D721Med (cell line): Measurements from ENCODE around the gene ULK4.
A peak's percentile ranks its signal among the peaks of the same experiment; 100 is the strongest.
"Not testable (repeated sequence)": the region's sequence is repeated elsewhere in the genome, so short reads cannot be mapped to it uniquely, and the experiment has no call there.

ENCODE experiments used
- DNase-seq: peaks from one replicate; pipeline ENCODE4 v3.0.0; 2011; ENCODE audit warnings: low spot score; ENCODE audit not compliant: insufficient read length
- FAIRE-seq: peaks from 2 replicates; lab custom pipeline; 2011; peaks lifted over from hg19 to GRCh38; lab: Jason Lieb, UNC
- CTCF ChIP-seq: IDR thresholded peaks from 2 replicates; pipeline ENCODE4 v1.5.1; 2012; ENCODE audit warnings: mild to moderate bottlenecking, control low read depth; ENCODE audit not compliant: insufficient read depth; ENCODE audit errors: missing control alignments

ULK4 gene

DNA sequence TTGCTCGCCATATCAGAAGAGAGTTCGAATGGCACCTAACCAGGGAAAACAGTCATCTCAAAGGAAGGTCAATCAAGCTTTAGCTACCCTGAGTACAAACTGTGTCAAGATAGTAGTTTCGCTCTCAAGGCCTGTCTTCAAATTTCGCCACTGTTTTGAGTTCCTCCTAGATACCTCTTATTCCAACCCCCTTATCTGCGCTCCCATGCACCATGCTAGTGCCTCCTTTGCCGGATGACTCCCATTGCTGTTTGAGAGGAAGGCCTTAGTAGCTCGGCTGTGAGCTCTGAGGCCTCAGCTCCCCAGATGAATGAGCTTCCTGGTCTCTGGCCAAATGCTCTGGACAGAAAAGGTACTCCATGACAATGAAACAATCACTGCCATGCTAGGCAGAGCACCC is 256.0 kb downstream of the ULK4 start:
- no peak for FAIRE-seq
- no peak for TF ChIP-seq CTCF
- DNase-seq = no peak

GRCh38 chr3:41701191-41701698 is 260.7 kb downstream of the ULK4 start:
- no peak for FAIRE-seq
- no peak for TF ChIP-seq CTCF
- no peak for DNase-seq

DNA sequence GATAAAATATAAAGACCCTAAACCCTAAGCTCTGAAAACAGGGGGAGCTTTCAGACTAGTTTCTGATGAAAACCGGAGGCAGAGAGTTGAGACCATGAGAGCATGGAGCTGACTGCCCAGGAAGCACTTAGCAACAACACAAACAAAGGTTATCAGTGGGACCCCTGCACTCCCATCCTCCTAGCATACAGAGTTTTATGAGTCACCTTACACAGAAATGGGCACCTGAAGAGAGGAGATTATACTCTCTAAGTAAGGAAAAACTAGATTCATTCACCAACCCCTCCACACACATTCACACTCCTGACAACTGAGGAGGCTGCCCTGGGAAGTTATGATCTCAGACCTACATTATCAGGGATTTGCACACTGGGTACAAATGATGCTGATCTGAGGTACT is 261.7 kb downstream of the ULK4 start:
- FAIRE-seq (no peak), DNase-seq (no peak)
- no peak for TF ChIP-seq CTCF

DNA sequence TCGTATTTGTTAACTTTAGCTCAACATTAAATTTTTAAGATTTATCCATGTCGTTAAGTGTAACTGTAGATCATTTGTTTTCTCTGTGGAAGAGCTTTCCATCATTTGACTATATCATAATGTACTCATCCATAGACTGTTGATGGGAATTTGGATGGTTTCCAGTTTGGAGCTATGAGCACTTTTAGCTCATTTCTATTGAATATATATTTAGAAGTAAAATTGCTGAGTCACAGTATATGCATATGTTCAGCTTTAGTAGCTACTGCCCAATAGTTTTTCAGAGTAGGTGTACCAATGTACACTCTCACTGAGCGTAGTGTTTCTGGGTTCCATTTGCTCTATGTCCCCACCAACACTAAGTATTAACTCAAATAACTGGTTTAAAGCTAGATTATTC is 263.0 kb downstream of the ULK4 start:
- no peak for DNase-seq
- no peak for TF ChIP-seq CTCF
- FAIRE-seq = no peak

DNA sequence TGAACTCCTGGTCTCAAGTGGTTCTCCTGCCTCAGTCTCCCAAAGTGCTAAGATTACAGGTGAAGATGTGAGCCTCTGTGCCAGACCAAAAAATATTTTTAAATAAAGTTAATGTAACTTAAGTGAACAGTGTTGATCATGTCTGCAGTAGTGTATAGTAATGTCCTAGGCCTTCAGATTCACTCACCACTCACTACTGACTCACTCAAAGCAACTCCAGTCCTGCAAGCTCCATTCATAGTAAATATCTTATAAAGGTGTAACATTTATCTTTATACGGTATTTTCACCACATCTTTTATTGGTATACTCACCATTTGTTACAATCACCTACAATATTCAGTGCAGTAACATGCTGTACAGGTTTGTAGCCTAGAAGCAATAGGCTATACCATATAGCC is 264.2 kb downstream of the ULK4 start:
- no peak for TF ChIP-seq CTCF
- FAIRE-seq = peak; percentile 41
- DNase-seq = no peak

DNA sequence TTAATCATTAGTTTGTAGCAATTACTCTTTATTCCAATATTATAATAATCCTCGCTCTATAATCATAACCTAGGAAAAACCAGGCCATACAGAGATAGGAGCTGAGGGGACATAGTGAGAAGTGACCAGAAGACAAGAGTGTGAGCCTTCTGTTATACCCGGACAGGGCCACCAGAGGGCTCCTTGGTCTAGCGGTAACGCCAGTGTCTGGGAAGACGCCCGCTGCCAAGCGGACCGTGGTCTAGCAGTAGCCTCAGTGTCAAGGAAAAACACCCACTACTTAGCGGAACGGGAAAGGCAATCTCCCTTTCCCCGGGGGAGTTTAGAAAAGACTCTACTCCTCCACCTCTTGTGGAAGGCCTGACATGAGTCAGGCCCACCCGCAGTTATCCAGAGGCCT is 266.1 kb downstream of the ULK4 start:
- not testable (repeated sequence) for FAIRE-seq, DNase-seq

DNA sequence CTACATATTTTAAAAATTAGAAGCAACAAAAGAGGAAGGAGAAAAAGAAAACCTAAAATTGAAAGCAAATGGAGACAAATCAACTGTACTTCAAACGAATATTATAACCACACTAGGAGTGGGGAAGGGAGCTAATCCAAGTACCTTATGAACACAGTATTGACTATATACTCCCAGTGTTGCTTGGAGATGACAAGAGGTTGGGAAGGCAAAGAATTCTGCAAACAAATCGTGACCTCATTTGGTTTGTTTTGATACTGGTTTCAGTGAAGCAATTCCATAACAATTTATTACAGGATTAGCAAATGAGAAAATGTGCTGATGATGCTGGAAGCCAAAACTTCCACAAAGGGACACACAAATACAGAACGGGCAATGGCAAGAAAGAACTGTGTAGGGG is 268.1 kb downstream of the ULK4 start:
- FAIRE-seq (no peak), DNase-seq (no peak)
- no peak for TF ChIP-seq CTCF
